Neural crest cell (in vitro differentiated cells): ENCODE measurements around the gene ZNRF1. TPM values are rescaled to one million over a fixed set of nuclear protein-coding genes. Genes with fewer than 3 reads are reported as not detected.
"Not testable (repeated sequence)": the region's sequence is repeated elsewhere in the genome, so short reads cannot be mapped to it uniquely, and the experiment has no call there.

Source experiments
- DNase-seq: peaks from one replicate; pipeline ENCODE4 v3.0.0; 2021; ENCODE audit warnings: low read depth, mixed read lengths, low spot score
- H3K27ac Mint-ChIP-seq: one replicate; pipeline ENCODE4 v1.8.0; 2021; ENCODE audit warnings: mild to moderate bottlenecking, mixed read lengths; ENCODE audit not compliant: unreplicated experiment
- H3K27me3 Mint-ChIP-seq: 2 replicates; pipeline ENCODE4 v1.8.0; 2021; ENCODE audit warnings: low read depth, mild to moderate bottlenecking, mixed read lengths
- H3K36me3 Mint-ChIP-seq: 2 replicates; pipeline ENCODE4 v1.8.0; 2021; ENCODE audit warnings: low read depth, mild to moderate bottlenecking, mixed read lengths
- H3K4me1 Mint-ChIP-seq: 2 replicates; pipeline ENCODE4 v1.8.0; 2021; ENCODE audit warnings: mixed read lengths
- H3K4me3 Mint-ChIP-seq: one replicate; pipeline ENCODE4 v1.8.0; 2021; ENCODE audit warnings: mild to moderate bottlenecking, mixed read lengths
- H3K9me3 Mint-ChIP-seq: 2 replicates; pipeline ENCODE4 v1.8.0; 2021; ENCODE audit warnings: mixed read lengths
- total RNA-seq: library from RNA; stranded (reverse); gene quantifications from 2 replicates; pipeline ENCODE4 v1.2.1, GENCODE V29; 2021
- TF ChIP-seq, protein P1 (sequence below): fragments of 200-600 bp; sonication (generic); conservative IDR thresholded peaks from 2 replicates; pipeline ENCODE4 v1.5.0; 2021; ENCODE audit warnings: antibody characterized with exemption, mild to moderate bottlenecking

ZNRF1 gene
- total RNA-seq, 1 donor from 2014 or later: 48.4 TPM

GRCh38 chr16:75007443-75007842, 8.6 kb downstream of the ZNRF1 start:
- Mint-ChIP-seq H3K4me3 (no peak overlapping the region), H3K27me3 (no peaks in the 10 kb centered on the region), H3K36me3 (peaks cover 7% of the 10 kb centered on the region), H3K27ac (no peak overlapping the region), H3K4me1 (peaks cover 14% of the 10 kb centered on the region), H3K9me3 (no peaks in the 10 kb centered on the region)
- TF ChIP-seq, protein P1, sequence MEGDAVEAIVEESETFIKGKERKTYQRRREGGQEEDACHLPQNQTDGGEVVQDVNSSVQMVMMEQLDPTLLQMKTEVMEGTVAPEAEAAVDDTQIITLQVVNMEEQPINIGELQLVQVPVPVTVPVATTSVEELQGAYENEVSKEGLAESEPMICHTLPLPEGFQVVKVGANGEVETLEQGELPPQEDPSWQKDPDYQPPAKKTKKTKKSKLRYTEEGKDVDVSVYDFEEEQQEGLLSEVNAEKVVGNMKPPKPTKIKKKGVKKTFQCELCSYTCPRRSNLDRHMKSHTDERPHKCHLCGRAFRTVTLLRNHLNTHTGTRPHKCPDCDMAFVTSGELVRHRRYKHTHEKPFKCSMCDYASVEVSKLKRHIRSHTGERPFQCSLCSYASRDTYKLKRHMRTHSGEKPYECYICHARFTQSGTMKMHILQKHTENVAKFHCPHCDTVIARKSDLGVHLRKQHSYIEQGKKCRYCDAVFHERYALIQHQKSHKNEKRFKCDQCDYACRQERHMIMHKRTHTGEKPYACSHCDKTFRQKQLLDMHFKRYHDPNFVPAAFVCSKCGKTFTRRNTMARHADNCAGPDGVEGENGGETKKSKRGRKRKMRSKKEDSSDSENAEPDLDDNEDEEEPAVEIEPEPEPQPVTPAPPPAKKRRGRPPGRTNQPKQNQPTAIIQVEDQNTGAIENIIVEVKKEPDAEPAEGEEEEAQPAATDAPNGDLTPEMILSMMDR: no peak
- DNase-seq: no peak

DNA sequence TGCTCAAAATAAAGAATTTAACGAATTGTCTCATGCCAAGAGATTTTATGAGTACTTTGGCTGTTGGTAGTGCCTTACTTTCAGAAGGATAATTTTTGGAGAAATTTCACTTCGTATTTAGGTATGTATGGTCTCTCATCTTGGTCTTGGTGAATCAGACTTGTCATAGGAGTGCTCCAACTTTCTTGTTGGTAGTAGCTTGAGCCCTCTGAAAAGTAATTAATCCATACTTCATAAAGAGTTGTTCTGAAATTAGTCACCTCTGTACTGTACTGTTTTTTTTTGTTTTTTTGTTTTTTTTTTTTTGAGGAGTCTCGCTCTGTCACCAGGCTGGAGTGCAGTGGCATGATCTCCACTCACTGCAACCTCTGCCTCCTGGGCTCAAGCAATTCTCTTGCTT, 11.6 kb downstream of the ZNRF1 start:
- H3K27ac Mint-ChIP-seq: no peak overlapping the region
- no peaks in the 10 kb centered on the region for H3K27me3 Mint-ChIP-seq
- TF ChIP-seq, protein P1: no peak
- peaks cover 18% of the 10 kb centered on the region for H3K4me1 Mint-ChIP-seq
- H3K4me3 Mint-ChIP-seq: no peak overlapping the region
- DNase-seq: no peak
- H3K9me3 Mint-ChIP-seq: no peaks in the 10 kb centered on the region
- H3K36me3 Mint-ChIP-seq: peaks cover 7% of the 10 kb centered on the region

DNA sequence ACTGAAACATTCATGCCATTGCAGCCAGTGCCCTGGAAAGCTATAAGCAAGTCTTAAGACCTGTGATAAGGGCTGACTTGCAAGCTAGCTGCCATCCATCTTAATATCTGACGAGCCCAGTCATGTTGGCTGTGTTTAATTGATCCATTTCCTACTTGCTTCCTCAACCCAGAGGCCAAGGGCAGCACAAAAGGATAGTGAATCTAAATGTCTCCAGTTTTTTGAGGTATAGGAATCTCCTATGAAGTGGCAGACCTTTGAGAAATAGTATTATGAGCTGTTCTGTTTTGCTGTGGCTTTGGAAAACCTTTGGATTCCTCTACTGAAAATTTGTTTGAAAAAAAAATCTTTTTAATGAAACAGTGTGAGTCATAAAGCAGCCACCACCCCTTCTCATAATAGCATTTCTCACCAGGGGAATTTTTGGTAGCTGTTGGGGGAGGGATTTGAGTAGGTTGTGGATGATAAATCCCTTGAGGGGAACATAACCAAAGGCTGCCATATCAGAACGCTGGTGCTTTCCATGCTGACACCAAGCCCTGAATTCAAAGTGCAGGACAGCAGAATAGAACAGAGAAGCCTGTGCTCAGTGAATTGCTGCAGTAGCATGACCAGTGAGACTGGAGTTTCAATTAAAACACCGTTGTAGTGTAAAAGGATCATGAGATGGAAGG, 12.9 kb downstream of the ZNRF1 start:
- Mint-ChIP-seq H3K4me3 (no peak overlapping the region), H3K36me3 (peaks cover 7% of the 10 kb centered on the region), H3K27ac (peak overlapping the region; percentile 53), H3K27me3 (no peaks in the 10 kb centered on the region), H3K4me1 (peaks cover 18% of the 10 kb centered on the region), H3K9me3 (no peaks in the 10 kb centered on the region)
- TF ChIP-seq, protein P1: no peak
- no peak for DNase-seq

DNA sequence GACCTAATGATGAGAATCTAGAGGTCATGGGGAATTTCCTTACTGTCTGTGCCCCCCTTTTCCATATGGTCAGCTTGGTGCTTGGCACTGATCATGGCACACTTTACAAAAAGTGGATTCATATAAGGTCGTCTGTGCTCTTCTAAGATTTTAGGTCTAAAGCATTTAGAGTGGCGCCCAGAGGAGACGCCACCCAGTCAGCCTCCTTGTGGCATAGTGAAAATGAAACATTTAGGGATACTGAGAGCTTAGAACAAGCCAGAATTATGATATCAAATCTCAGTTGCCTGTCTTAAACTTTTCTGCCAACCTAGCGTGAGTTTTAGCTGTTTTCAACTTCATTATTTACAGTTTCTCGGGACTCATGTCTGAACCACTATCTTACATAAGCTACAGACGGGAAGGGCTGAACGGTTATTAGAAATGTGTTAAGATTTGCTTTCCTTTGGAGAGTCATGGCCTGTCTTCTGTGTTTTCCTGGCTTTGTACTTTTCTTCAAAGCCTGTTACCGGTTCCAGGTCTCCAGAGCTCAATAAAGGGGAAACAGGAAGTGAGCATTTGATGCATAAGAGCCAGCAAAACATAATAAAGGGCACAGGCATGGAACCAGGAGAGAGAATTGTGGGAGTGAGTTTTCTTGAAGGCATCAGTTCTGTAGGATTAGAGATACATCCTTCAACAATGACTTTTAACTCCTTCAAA, 13.7 kb downstream of the ZNRF1 start:
- Mint-ChIP-seq H3K4me3 (no peak overlapping the region), H3K9me3 (no peaks in the 10 kb centered on the region), H3K36me3 (peaks cover 4% of the 10 kb centered on the region), H3K27ac (no peak overlapping the region), H3K4me1 (peaks cover 20% of the 10 kb centered on the region), H3K27me3 (no peaks in the 10 kb centered on the region)
- DNase-seq: no peak
- TF ChIP-seq, protein P1: no peak

- H3K27ac Mint-ChIP-seq, H3K27me3 Mint-ChIP-seq, H3K36me3 Mint-ChIP-seq, DNase-seq, H3K4me3 Mint-ChIP-seq, H3K9me3 Mint-ChIP-seq: not testable (repeated sequence)
- peaks cover 24% of the 10 kb centered on the region for H3K4me1 Mint-ChIP-seq
These were observed 14.3 kb downstream of the ZNRF1 start for GRCh38 chr16:75013123-75013522.

DNA sequence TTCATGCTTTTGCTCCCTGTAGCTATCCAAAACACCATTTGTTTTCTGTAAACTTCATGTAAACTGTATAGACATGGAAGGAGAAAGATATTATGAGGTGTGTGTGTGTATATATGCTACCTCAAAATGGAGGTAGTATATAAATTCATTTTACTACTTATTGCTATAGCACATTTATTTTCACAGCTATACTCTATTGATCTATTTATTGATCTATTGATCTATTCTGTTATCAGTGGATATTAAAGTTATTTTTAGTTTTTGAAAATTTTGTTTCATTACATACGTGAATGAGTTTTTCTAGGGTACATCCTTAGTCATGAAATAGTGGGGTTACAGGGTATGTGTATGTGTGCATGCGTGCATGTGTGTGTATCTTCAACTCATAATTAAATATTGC, 15.5 kb downstream of the ZNRF1 start:
- H3K36me3 Mint-ChIP-seq: peaks cover under 1% of the 10 kb centered on the region
- H3K9me3 Mint-ChIP-seq: no peaks in the 10 kb centered on the region
- peaks cover 24% of the 10 kb centered on the region for H3K4me1 Mint-ChIP-seq
- no peak for DNase-seq
- no peak overlapping the region for H3K4me3 Mint-ChIP-seq
- no peaks in the 10 kb centered on the region for H3K27me3 Mint-ChIP-seq
- TF ChIP-seq, protein P1: no peak
- H3K27ac Mint-ChIP-seq: no peak overlapping the region

GRCh38 chr16:75016451-75017081, 17.7 kb downstream of the ZNRF1 start:
- H3K4me3 Mint-ChIP-seq, H3K9me3 Mint-ChIP-seq, H3K27ac Mint-ChIP-seq, H3K27me3 Mint-ChIP-seq, DNase-seq: not testable (repeated sequence)
- H3K4me1 Mint-ChIP-seq: peaks cover 21% of the 10 kb centered on the region
- peaks cover 19% of the 10 kb centered on the region for H3K36me3 Mint-ChIP-seq
